ENCODE data around the gene NRG4. TPM values are rescaled to one million over a fixed set of nuclear protein-coding genes. Genes with fewer than 3 reads are reported as not detected.

Gene NRG4
- total and polyA plus RNA-seq, 9 of the 15 experiments (the other 6 are each of a cell fraction or from before 2014, with no cell fraction given) = 0.33 to 2.5 (median 0.76) TPM

GRCh38 chr15:75903331-75904239, 108.6 kb downstream of the NRG4 start, which contains the start of gene FBXO22 (continued):
- peak; percentile 94 to 99 (median 98) for TF ChIP-seq ZBTB11 (CRISPR knock-in tag; IDR thresholded peaks at IDR 0.05)
- TF ChIP-seq ZNF12 (CRISPR knock-in tag; IDR thresholded peaks at IDR 0.05) = no peak
- no peak for TF ChIP-seq ZNF717 (CRISPR knock-in tag; IDR thresholded peaks at IDR 0.05)
- no peak for TF ChIP-seq THRAP3 (IDR thresholded peaks at IDR 0.05; ENCODE audit: borderline replicate concordance)
- peak; percentile 69 for TF ChIP-seq TBP (optimal IDR thresholded peaks at IDR 0.05; ENCODE audit: low read depth, low read length)
- TF ChIP-seq CBFA2T2 (conservative IDR thresholded peaks at IDR 0.05) = no peak
- no peak for TF ChIP-seq ZNF518B (CRISPR knock-in tag; IDR thresholded peaks at IDR 0.05)
- no peak for TF ChIP-seq CREBBP (IDR thresholded peaks at IDR 0.05; ENCODE audit: low read depth, low read length)
- TF ChIP-seq L3MBTL2 (IDR thresholded peaks at IDR 0.05) = peak; percentile 50
- TF ChIP-seq ZNF655 (CRISPR knock-in tag; IDR thresholded peaks at IDR 0.05) = no peak
- TF ChIP-seq DIDO1 (tag; IDR thresholded peaks at IDR 0.05; ENCODE audit: low read depth) = peak; percentile 53
- no peak for TF ChIP-seq NELFE (IDR thresholded peaks at IDR 0.05; ENCODE audit: insufficient read depth, insufficient read length)
- TF ChIP-seq ZNF347 (CRISPR knock-in tag; IDR thresholded peaks at IDR 0.05; ENCODE audit: low read depth) = no peak
- no peak for TF ChIP-seq ZNF583 (CRISPR knock-in tag; IDR thresholded peaks at IDR 0.05)
- TF ChIP-seq MEF2D (tag; conservative IDR thresholded peaks at IDR 0.05; ENCODE audit: low read depth) = 0 out of 2 replicates have a peak, but pooled peaks have one; percentile 50
- TF ChIP-seq U2AF1 (optimal IDR thresholded peaks at IDR 0.05; ENCODE audit: low read depth, low read length) = no peak
- TF ChIP-seq PTRF (tag; IDR thresholded peaks at IDR 0.05) = no peak
- no peak; the same call in 1 of the 2 replicates for TF ChIP-seq ZFP91 (CRISPR knock-in tag; IDR thresholded peaks at IDR 0.05)
